ENCODE measurements around the gene TEFM.

DNA sequence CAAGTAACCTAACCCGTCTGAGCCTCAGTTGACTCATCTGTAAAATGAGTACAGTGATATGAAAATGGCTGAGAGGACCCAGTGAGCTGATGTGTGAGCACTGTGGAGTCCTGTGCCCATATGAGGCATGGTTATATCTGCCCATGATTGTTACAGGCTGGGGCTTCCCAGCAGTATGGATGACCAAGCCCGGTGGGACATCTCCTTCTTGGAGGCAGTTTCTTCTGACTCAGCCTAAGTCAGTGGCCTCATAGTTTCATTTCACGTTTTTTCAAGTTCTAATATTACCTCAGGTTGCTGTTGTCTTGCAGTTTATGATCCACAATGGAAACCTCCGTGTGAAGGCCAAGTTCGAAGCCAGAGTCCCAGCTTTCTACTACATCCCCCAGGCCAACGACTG is 20.5 kb upstream of the TEFM start:
- no peak for TF ChIP-seq POLR2AphosphoS5 (IDR thresholded peaks at IDR 0.05; ENCODE audit: insufficient read depth, low read depth, low read length)
- TF ChIP-seq JUN (IDR thresholded peaks at IDR 0.05; ENCODE audit: borderline replicate concordance, insufficient read depth, insufficient read length, low read depth), result no peak
- TF ChIP-seq EZH2 (IDR thresholded peaks at IDR 0.05; ENCODE audit: borderline replicate concordance, low read depth, low read length, severe bottlenecking), result no peak
- no peak for TF ChIP-seq CTCF (IDR thresholded peaks at IDR 0.05; ENCODE audit: extremely low read depth in 1 of 2, insufficient read depth in 1 of 2, low read depth in 1 of 2, low read length in 2 of 2)

All from endothelial cell of umbilical vein (primary cell).